ENCODE data around the gene SMIM24. TPM values are rescaled to one million over a fixed set of nuclear protein-coding genes. Genes with fewer than 3 reads are reported as not detected.

SMIM24 gene
- polyA plus RNA-seq, 1 donor from 2014 or later = not detected

- no peak overlapping the region for H3K4me2 ChIP-seq (ENCODE audit: low read length)
- TF ChIP-seq SMC3 (conservative IDR thresholded peaks at IDR 0.05; ENCODE audit: poor library complexity) = no peak
- TF ChIP-seq TAF1 (IDR thresholded peaks at IDR 0.05; ENCODE audit: low read depth) = no peak
- TF ChIP-seq RAD21 (conservative IDR thresholded peaks at IDR 0.05) = no peak
- no peak for TF ChIP-seq POLR2AphosphoS5 (IDR thresholded peaks at IDR 0.05)
- no peak for TF ChIP-seq EP300 (conservative IDR thresholded peaks at IDR 0.05; ENCODE audit: poor library complexity, severe bottlenecking)
- no peak for TF ChIP-seq CTCF (IDR thresholded peaks at IDR 0.05; ENCODE audit: poor library complexity, severe bottlenecking)
- TF ChIP-seq EZH2 (IDR thresholded peaks at IDR 0.05; ENCODE audit: borderline replicate concordance, insufficient read depth, low read length, poor library complexity, severe bottlenecking) = no peak
- TF ChIP-seq, protein P1, sequence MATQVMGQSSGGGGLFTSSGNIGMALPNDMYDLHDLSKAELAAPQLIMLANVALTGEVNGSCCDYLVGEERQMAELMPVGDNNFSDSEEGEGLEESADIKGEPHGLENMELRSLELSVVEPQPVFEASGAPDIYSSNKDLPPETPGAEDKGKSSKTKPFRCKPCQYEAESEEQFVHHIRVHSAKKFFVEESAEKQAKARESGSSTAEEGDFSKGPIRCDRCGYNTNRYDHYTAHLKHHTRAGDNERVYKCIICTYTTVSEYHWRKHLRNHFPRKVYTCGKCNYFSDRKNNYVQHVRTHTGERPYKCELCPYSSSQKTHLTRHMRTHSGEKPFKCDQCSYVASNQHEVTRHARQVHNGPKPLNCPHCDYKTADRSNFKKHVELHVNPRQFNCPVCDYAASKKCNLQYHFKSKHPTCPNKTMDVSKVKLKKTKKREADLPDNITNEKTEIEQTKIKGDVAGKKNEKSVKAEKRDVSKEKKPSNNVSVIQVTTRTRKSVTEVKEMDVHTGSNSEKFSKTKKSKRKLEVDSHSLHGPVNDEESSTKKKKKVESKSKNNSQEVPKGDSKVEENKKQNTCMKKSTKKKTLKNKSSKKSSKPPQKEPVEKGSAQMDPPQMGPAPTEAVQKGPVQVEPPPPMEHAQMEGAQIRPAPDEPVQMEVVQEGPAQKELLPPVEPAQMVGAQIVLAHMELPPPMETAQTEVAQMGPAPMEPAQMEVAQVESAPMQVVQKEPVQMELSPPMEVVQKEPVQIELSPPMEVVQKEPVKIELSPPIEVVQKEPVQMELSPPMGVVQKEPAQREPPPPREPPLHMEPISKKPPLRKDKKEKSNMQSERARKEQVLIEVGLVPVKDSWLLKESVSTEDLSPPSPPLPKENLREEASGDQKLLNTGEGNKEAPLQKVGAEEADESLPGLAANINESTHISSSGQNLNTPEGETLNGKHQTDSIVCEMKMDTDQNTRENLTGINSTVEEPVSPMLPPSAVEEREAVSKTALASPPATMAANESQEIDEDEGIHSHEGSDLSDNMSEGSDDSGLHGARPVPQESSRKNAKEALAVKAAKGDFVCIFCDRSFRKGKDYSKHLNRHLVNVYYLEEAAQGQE (IDR thresholded peaks at IDR 0.05; ENCODE audit: borderline replicate concordance) = no peak
- no peak for TF ChIP-seq MXI1 (conservative IDR thresholded peaks at IDR 0.05; ENCODE audit: poor library complexity, severe bottlenecking)
Observed at GRCh38 chr19:3479177-3479833, 1.0 kb downstream of the SMIM24 start.

DNA sequence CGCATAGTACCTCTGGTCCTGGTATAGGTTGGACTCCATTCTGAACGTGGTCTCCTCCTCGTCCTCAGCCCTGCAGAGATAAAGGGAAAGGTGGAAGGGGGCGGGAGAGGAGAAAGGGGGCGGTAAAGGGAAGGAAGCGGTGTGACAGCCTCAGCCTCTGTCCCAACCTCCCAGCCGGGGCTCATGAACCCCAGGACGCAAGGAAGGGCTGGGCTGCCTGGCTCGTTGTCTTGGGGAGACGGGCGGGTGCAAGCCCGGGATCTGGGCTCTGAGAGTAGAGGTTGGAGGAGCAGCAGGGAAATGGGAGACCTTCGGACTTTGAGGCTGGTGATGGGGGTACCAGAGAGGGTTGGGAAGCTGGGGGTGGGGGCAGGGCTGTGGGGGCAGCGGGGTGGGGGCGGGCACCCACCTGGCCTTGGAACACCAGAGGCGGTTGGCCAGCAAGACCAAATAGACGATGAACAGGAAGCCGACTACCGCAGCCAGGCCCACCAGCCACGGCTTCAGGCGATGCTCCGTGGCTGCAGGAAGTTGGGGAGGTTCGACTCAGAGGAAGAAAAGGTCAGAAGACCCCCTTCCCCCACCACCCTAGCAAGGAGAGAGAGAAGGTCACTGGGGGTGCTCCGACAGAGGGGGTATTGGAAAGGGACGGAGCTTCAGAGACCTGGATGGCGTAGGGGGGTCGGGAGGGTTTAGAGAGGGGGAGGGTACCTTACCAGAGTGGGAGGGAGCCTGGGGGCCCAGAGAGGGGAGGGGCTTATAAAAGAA is 1.7 kb downstream of the SMIM24 start:
- no peaks in the 10 kb centered on the region for H3K36me3 ChIP-seq (ENCODE audit: insufficient read depth, low read length)
- H3K4me3 ChIP-seq (ENCODE audit: low read length) = no peak overlapping the region
- no peaks in the 10 kb centered on the region for H3K9me3 ChIP-seq (ENCODE audit: low read length)
- H3K4me2 ChIP-seq (ENCODE audit: low read length) = no peak overlapping the region
- H3K9me2 ChIP-seq (ENCODE audit: insufficient read depth, low read length) = no peaks in the 10 kb centered on the region
- H3K9ac ChIP-seq (ENCODE audit: low read length) = no peak overlapping the region
- no peaks in the 10 kb centered on the region for H3K79me2 ChIP-seq (replicated peaks; ENCODE audit: insufficient read depth, low read length)
- H3K27ac ChIP-seq (ENCODE audit: low read length) = no peak overlapping the region
- H2AFZ ChIP-seq (ENCODE audit: low read depth, low read length) = no peak overlapping the region
- peaks cover 7% of the 10 kb centered on the region for H3K27me3 ChIP-seq (ENCODE audit: insufficient read depth, low read depth, low read length)
- TF ChIP-seq POLR2AphosphoS5 (IDR thresholded peaks at IDR 0.05) = no peak
- no peak for TF ChIP-seq MXI1 (conservative IDR thresholded peaks at IDR 0.05; ENCODE audit: poor library complexity, severe bottlenecking)
- TF ChIP-seq EP300 (conservative IDR thresholded peaks at IDR 0.05; ENCODE audit: poor library complexity, severe bottlenecking) = no peak
- no peak for TF ChIP-seq TAF1 (IDR thresholded peaks at IDR 0.05; ENCODE audit: low read depth)
- TF ChIP-seq, protein P1 (IDR thresholded peaks at IDR 0.05; ENCODE audit: borderline replicate concordance) = no peak
- TF ChIP-seq SMC3 (conservative IDR thresholded peaks at IDR 0.05; ENCODE audit: poor library complexity) = no peak
- TF ChIP-seq RAD21 (conservative IDR thresholded peaks at IDR 0.05) = no peak
- TF ChIP-seq CTCF (IDR thresholded peaks at IDR 0.05; ENCODE audit: poor library complexity, severe bottlenecking) = no peak
- no peak for TF ChIP-seq EZH2 (IDR thresholded peaks at IDR 0.05; ENCODE audit: borderline replicate concordance, insufficient read depth, low read length, poor library complexity, severe bottlenecking)
- no peaks in the 10 kb centered on the region for H4K20me1 ChIP-seq (ENCODE audit: insufficient read depth)
- no peaks in the 10 kb centered on the region for H3F3A ChIP-seq (ENCODE audit: insufficient read depth, low read length, poor library complexity, severe bottlenecking)

More at GRCh38 chr19:3479177-3479833, 1.0 kb downstream of the SMIM24 start:
- Histone ChIP-seq H3K27ac (ENCODE audit: low read length) (no peak overlapping the region), H4K20me1 (ENCODE audit: insufficient read depth) (no peaks in the 10 kb centered on the region), H3K27me3 (ENCODE audit: insufficient read depth, low read depth, low read length) (peaks cover 7% of the 10 kb centered on the region), H2AFZ (ENCODE audit: low read depth, low read length) (no peak overlapping the region), H3K79me2 (replicated peaks; ENCODE audit: insufficient read depth, low read length) (no peaks in the 10 kb centered on the region), H3F3A (ENCODE audit: insufficient read depth, low read length, poor library complexity, severe bottlenecking) (no peaks in the 10 kb centered on the region), H3K9ac (ENCODE audit: low read length) (no peak overlapping the region), H3K4me3 (ENCODE audit: low read length) (no peak overlapping the region), H3K9me2 (ENCODE audit: insufficient read depth, low read length) (no peaks in the 10 kb centered on the region), H3K36me3 (ENCODE audit: insufficient read depth, low read length) (no peaks in the 10 kb centered on the region), H3K9me3 (ENCODE audit: low read length) (no peaks in the 10 kb centered on the region)
